Measurements from ENCODE around the gene RNF186.

RNF186 gene

GRCh38 chr1:19859876-19860275, 44.8 kb upstream of the RNF186 start:
- TF ChIP-seq ZFP3 (CRISPR knock-in tag; IDR thresholded peaks at IDR 0.05) (no peak), OSR1 (CRISPR knock-in tag; IDR thresholded peaks at IDR 0.05) (no peak), PATZ1 (CRISPR knock-in tag; IDR thresholded peaks at IDR 0.05; ENCODE audit: borderline replicate concordance) (no peak), RARB (CRISPR knock-in tag; IDR thresholded peaks at IDR 0.05) (no peak), ZNF8 (CRISPR knock-in tag; IDR thresholded peaks at IDR 0.05) (no peak), ZNF70 (CRISPR knock-in tag; IDR thresholded peaks at IDR 0.05) (no peak), POU6F1 (CRISPR knock-in tag; IDR thresholded peaks at IDR 0.05; ENCODE audit: borderline replicate concordance, low read depth) (no peak), ZC3H10 (CRISPR knock-in tag; IDR thresholded peaks at IDR 0.05) (no peak), BACH2 (CRISPR knock-in tag; IDR thresholded peaks at IDR 0.05; ENCODE audit: borderline replicate concordance) (no peak), PPARA (CRISPR knock-in tag; IDR thresholded peaks at IDR 0.05; ENCODE audit: borderline replicate concordance) (no peak), TSHZ2 (CRISPR knock-in tag; IDR thresholded peaks at IDR 0.05) (no peak), CSRNP3 (CRISPR knock-in tag; IDR thresholded peaks at IDR 0.05) (no peak), ISL1 (CRISPR knock-in tag; IDR thresholded peaks at IDR 0.05) (no peak), TOX (CRISPR knock-in tag; IDR thresholded peaks at IDR 0.05; ENCODE audit: borderline replicate concordance) (no peak), ZFP30 (CRISPR knock-in tag; IDR thresholded peaks at IDR 0.05) (no peak), TCF4 (CRISPR knock-in tag; IDR thresholded peaks at IDR 0.05; ENCODE audit: borderline replicate concordance) (no peak), ESRRG (CRISPR knock-in tag; IDR thresholded peaks at IDR 0.05) (no peak), ZNF565 (CRISPR knock-in tag; conservative IDR thresholded peaks at IDR 0.05; ENCODE audit: low read depth) (no peak)
- ATAC-seq = no peak

GRCh38 chr1:19858893-19859292, 43.8 kb upstream of the RNF186 start:
- TF ChIP-seq CSRNP3 (CRISPR knock-in tag; IDR thresholded peaks at IDR 0.05) (no peak), PATZ1 (CRISPR knock-in tag; IDR thresholded peaks at IDR 0.05; ENCODE audit: borderline replicate concordance) (no peak), PPARA (CRISPR knock-in tag; IDR thresholded peaks at IDR 0.05; ENCODE audit: borderline replicate concordance) (no peak), ISL1 (CRISPR knock-in tag; IDR thresholded peaks at IDR 0.05) (no peak), ESRRG (CRISPR knock-in tag; IDR thresholded peaks at IDR 0.05) (no peak), ZNF8 (CRISPR knock-in tag; IDR thresholded peaks at IDR 0.05) (no peak), ZNF565 (CRISPR knock-in tag; conservative IDR thresholded peaks at IDR 0.05; ENCODE audit: low read depth) (no peak)
- no peak for ATAC-seq

- no peak for ATAC-seq
- TF ChIP-seq POU6F1 (CRISPR knock-in tag; IDR thresholded peaks at IDR 0.05; ENCODE audit: borderline replicate concordance, low read depth) (no peak), ZFP30 (CRISPR knock-in tag; IDR thresholded peaks at IDR 0.05) (no peak), OSR1 (CRISPR knock-in tag; IDR thresholded peaks at IDR 0.05) (no peak), PPARA (CRISPR knock-in tag; IDR thresholded peaks at IDR 0.05; ENCODE audit: borderline replicate concordance) (no peak), CSDC2 (CRISPR knock-in tag; IDR thresholded peaks at IDR 0.05) (no peak), ESRRG (CRISPR knock-in tag; IDR thresholded peaks at IDR 0.05) (no peak), ZNF8 (CRISPR knock-in tag; IDR thresholded peaks at IDR 0.05) (no peak), ISL1 (CRISPR knock-in tag; IDR thresholded peaks at IDR 0.05) (no peak), TOX (CRISPR knock-in tag; IDR thresholded peaks at IDR 0.05; ENCODE audit: borderline replicate concordance) (no peak), ZC3H10 (CRISPR knock-in tag; IDR thresholded peaks at IDR 0.05) (no peak), RARB (CRISPR knock-in tag; IDR thresholded peaks at IDR 0.05) (no peak), CSRNP3 (CRISPR knock-in tag; IDR thresholded peaks at IDR 0.05) (no peak), ZFP3 (CRISPR knock-in tag; IDR thresholded peaks at IDR 0.05) (no peak)
Measured at GRCh38 chr1:19854866-19855265, 39.8 kb upstream of the RNF186 start.

Data from SK-N-SH treated with all-trans-retinoic acid at 6 μM for 48 hours (cell line).